Neural cell (in vitro differentiated cells): Measurements from ENCODE around the gene PDE3B. TPM values are rescaled to one million over a fixed set of nuclear protein-coding genes. Genes with fewer than 3 reads are reported as not detected.

Experiments
- H2AFZ ChIP-seq: fragments of 200-600, 300-800 bp; sonication (generic), shearing (Covaris generic); 2 replicates; pipeline ENCODE4 v1.6.0; 2014; ENCODE audit warnings: low read depth, mild to moderate bottlenecking, antibody characterized with exemption, low read length, moderate library complexity
- H3F3A ChIP-seq: fragments of 200-600 bp; shearing (Covaris generic); 2 replicates; pipeline ENCODE4 v1.6.1; 2016; ENCODE audit warnings: mild to moderate bottlenecking, moderate library complexity, mixed read lengths, antibody characterized with exemption, low read length; ENCODE audit not compliant: insufficient read depth, poor library complexity, severe bottlenecking
- H3K27ac ChIP-seq: fragments of 200-600, 300-800 bp; sonication (generic), shearing (Covaris generic); 2 replicates; pipeline ENCODE4 v1.5.1; 2014; ENCODE audit warnings: mild to moderate bottlenecking, low read length, moderate library complexity
- H3K27me3 ChIP-seq: fragments of 300-800, 200-600 bp; sonication (generic), shearing (Covaris generic); 2 replicates; pipeline ENCODE4 v1.6.0; 2014; ENCODE audit warnings: mild to moderate bottlenecking, low read depth, low read length, moderate library complexity; ENCODE audit not compliant: insufficient read depth
- H3K36me3 ChIP-seq: fragments of 300-800, 200-600 bp; sonication (generic), shearing (Covaris generic); 2 replicates; pipeline ENCODE4 v1.5.1; 2014; ENCODE audit warnings: mild to moderate bottlenecking, antibody characterized with exemption, low read length, moderate library complexity; ENCODE audit not compliant: insufficient read depth
- H3K4me2 ChIP-seq: fragments of 300-800, 200-600 bp; sonication (generic), shearing (Covaris generic); 2 replicates; pipeline ENCODE4 v1.6.0; 2014; ENCODE audit warnings: mild to moderate bottlenecking, low read length
- H3K4me3 ChIP-seq: fragments of 300-800, 200-600 bp; sonication (generic), shearing (Covaris generic); 2 replicates; pipeline ENCODE4 v1.5.1; 2014; ENCODE audit warnings: mild to moderate bottlenecking, low read length, moderate library complexity
- H3K79me2 ChIP-seq: fragments of 200-600 bp; shearing (Covaris generic); replicated peaks from 2 replicates; pipeline ENCODE4 v1.6.0; 2014; ENCODE audit warnings: mild to moderate bottlenecking, low read length, moderate library complexity; ENCODE audit not compliant: insufficient read depth
- H3K9ac ChIP-seq: fragments of 300-800, 200-600 bp; sonication (generic), shearing (Covaris generic); 2 replicates; pipeline ENCODE4 v1.6.1; 2016; ENCODE audit warnings: mild to moderate bottlenecking, low read length, mixed read lengths
- H3K9me2 ChIP-seq: fragments of 200-600 bp; shearing (Covaris generic); 2 replicates; pipeline ENCODE4 v1.6.1; 2016; ENCODE audit warnings: mild to moderate bottlenecking, low read length, mixed read lengths; ENCODE audit not compliant: insufficient read depth
- H3K9me3 ChIP-seq: fragments of 200-600, 300-800 bp; sonication (generic), shearing (Covaris generic); 2 replicates; pipeline ENCODE4 v1.6.1; 2016; ENCODE audit warnings: mild to moderate bottlenecking, mixed run types, low read length, moderate library complexity, mixed read lengths
- H4K20me1 ChIP-seq: fragments of 200-600 bp; shearing (Covaris generic); 2 replicates; pipeline ENCODE4 v1.6.1; 2016; ENCODE audit warnings: mild to moderate bottlenecking, mixed run types; ENCODE audit not compliant: insufficient read depth
- EP300 ChIP-seq: fragments of 450-650 bp; conservative IDR thresholded peaks from 2 replicates; pipeline ENCODE4 v1.6.1; 2014; ENCODE audit warnings: antibody characterized with exemption, mild to moderate bottlenecking, moderate library complexity; ENCODE audit not compliant: poor library complexity, severe bottlenecking
- EZH2 ChIP-seq: fragments of 200-600, 300-800 bp; shearing (Covaris generic), sonication (generic); IDR thresholded peaks from 2 replicates; pipeline ENCODE4 v1.6.1; 2014; ENCODE audit warnings: antibody characterized with exemption, low read length, borderline replicate concordance, mild to moderate bottlenecking; ENCODE audit not compliant: insufficient read depth, poor library complexity, severe bottlenecking
- MXI1 ChIP-seq: fragments of 450-650 bp; conservative IDR thresholded peaks from 2 replicates; pipeline ENCODE4 v1.6.1; 2014; ENCODE audit warnings: antibody characterized with exemption, mild to moderate bottlenecking; ENCODE audit not compliant: poor library complexity, severe bottlenecking
- POLR2AphosphoS5 ChIP-seq: IDR thresholded peaks from 2 replicates; pipeline ENCODE4 v1.6.1; 2012
- RAD21 ChIP-seq: fragments of 450-650 bp; conservative IDR thresholded peaks from 2 replicates; pipeline ENCODE4 v1.6.1; 2014; ENCODE audit warnings: antibody characterized with exemption, mild to moderate bottlenecking, moderate library complexity
- SMC3 ChIP-seq: fragments of 450-650 bp; conservative IDR thresholded peaks from 2 replicates; pipeline ENCODE4 v1.6.1; 2014; ENCODE audit warnings: antibody characterized with exemption, mild to moderate bottlenecking, moderate library complexity; ENCODE audit not compliant: poor library complexity
- TAF1 ChIP-seq: IDR thresholded peaks from 2 replicates; pipeline ENCODE4 v1.6.1; 2012; ENCODE audit warnings: low read depth
- polyA plus RNA-seq: library from polyadenylated mRNA; depleted of rRNA; stranded (reverse); fragments of >200 nt; gene quantifications from 2 replicates; pipeline ENCODE4 v1.2.3, GENCODE V29; 2014
- TF ChIP-seq, protein P1 (sequence below): IDR thresholded peaks from 2 replicates; pipeline ENCODE4 v1.6.1; 2012; ENCODE audit warnings: borderline replicate concordance
- TF ChIP-seq, protein P2 (sequence below): fragments of 450-650 bp; IDR thresholded peaks from 2 replicates; pipeline ENCODE4 v1.5.1; 2014; ENCODE audit warnings: antibody characterized with exemption, mild to moderate bottlenecking, moderate library complexity; ENCODE audit not compliant: poor library complexity, severe bottlenecking

The PDE3B gene
- polyA plus RNA-seq, 1 donor from 2014 or later: 13.8 TPM

DNA sequence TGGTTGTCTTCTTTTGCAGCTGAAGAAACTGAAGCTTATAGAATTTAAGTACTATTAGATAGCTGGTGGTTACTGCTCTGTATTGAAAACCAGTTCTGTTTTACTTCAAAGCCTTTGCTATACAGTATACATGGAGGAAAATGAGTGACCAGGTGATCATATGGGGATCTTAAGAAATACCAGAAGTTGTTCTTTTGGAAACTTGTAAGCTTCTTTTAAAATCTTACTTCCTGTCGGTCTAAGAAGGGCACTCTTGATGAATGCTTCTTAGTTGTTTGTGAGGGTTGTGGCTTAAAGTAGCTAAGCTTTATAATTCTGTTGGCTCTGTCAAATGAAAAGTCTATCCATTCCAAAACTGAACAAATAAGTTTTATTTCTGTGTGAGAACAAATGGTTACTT, 55.2 kb downstream of the PDE3B start:
- H4K20me1 ChIP-seq: no peaks in the 10 kb centered on the region
- H3K9me2 ChIP-seq: no peaks in the 10 kb centered on the region
- H3K9me3 ChIP-seq: no peaks in the 10 kb centered on the region
- no peak overlapping the region for H3K27ac ChIP-seq
- H3K4me2 ChIP-seq: no peak overlapping the region
- H3K4me3 ChIP-seq: no peak overlapping the region
- H3K79me2 ChIP-seq: peaks cover 3% of the 10 kb centered on the region
- H3K36me3 ChIP-seq: no peaks in the 10 kb centered on the region
- no peaks in the 10 kb centered on the region for H3F3A ChIP-seq
- no peak for TF ChIP-seq SMC3
- no peak for TF ChIP-seq EP300
- TF ChIP-seq POLR2AphosphoS5: no peak
- TF ChIP-seq EZH2: no peak
- TF ChIP-seq RAD21: no peak
- TF ChIP-seq MXI1: no peak
- TF ChIP-seq, protein P1, sequence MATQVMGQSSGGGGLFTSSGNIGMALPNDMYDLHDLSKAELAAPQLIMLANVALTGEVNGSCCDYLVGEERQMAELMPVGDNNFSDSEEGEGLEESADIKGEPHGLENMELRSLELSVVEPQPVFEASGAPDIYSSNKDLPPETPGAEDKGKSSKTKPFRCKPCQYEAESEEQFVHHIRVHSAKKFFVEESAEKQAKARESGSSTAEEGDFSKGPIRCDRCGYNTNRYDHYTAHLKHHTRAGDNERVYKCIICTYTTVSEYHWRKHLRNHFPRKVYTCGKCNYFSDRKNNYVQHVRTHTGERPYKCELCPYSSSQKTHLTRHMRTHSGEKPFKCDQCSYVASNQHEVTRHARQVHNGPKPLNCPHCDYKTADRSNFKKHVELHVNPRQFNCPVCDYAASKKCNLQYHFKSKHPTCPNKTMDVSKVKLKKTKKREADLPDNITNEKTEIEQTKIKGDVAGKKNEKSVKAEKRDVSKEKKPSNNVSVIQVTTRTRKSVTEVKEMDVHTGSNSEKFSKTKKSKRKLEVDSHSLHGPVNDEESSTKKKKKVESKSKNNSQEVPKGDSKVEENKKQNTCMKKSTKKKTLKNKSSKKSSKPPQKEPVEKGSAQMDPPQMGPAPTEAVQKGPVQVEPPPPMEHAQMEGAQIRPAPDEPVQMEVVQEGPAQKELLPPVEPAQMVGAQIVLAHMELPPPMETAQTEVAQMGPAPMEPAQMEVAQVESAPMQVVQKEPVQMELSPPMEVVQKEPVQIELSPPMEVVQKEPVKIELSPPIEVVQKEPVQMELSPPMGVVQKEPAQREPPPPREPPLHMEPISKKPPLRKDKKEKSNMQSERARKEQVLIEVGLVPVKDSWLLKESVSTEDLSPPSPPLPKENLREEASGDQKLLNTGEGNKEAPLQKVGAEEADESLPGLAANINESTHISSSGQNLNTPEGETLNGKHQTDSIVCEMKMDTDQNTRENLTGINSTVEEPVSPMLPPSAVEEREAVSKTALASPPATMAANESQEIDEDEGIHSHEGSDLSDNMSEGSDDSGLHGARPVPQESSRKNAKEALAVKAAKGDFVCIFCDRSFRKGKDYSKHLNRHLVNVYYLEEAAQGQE: no peak
- TF ChIP-seq, protein P2, sequence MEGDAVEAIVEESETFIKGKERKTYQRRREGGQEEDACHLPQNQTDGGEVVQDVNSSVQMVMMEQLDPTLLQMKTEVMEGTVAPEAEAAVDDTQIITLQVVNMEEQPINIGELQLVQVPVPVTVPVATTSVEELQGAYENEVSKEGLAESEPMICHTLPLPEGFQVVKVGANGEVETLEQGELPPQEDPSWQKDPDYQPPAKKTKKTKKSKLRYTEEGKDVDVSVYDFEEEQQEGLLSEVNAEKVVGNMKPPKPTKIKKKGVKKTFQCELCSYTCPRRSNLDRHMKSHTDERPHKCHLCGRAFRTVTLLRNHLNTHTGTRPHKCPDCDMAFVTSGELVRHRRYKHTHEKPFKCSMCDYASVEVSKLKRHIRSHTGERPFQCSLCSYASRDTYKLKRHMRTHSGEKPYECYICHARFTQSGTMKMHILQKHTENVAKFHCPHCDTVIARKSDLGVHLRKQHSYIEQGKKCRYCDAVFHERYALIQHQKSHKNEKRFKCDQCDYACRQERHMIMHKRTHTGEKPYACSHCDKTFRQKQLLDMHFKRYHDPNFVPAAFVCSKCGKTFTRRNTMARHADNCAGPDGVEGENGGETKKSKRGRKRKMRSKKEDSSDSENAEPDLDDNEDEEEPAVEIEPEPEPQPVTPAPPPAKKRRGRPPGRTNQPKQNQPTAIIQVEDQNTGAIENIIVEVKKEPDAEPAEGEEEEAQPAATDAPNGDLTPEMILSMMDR: no peak
- no peak overlapping the region for H3K9ac ChIP-seq
- H2AFZ ChIP-seq: no peak overlapping the region
- no peaks in the 10 kb centered on the region for H3K27me3 ChIP-seq

GRCh38 chr11:14700593-14700992, 57.0 kb downstream of the PDE3B start:
- no peak overlapping the region for H2AFZ ChIP-seq
- H3K9me2 ChIP-seq: no peaks in the 10 kb centered on the region
- no peaks in the 10 kb centered on the region for H3F3A ChIP-seq
- H3K9me3 ChIP-seq: no peaks in the 10 kb centered on the region
- H3K4me2 ChIP-seq: no peak overlapping the region
- no peak overlapping the region for H3K27ac ChIP-seq
- H4K20me1 ChIP-seq: no peaks in the 10 kb centered on the region
- TF ChIP-seq, protein P1: no peak
- TF ChIP-seq SMC3: no peak
- no peak for TF ChIP-seq EP300
- no peak for TF ChIP-seq POLR2AphosphoS5
- TF ChIP-seq TAF1: no peak
- no peak for TF ChIP-seq EZH2
- TF ChIP-seq MXI1: no peak
- TF ChIP-seq, protein P2: no peak
- no peak for TF ChIP-seq RAD21
- H3K36me3 ChIP-seq: no peaks in the 10 kb centered on the region
- no peak overlapping the region for H3K4me3 ChIP-seq
- no peaks in the 10 kb centered on the region for H3K27me3 ChIP-seq
- H3K79me2 ChIP-seq: peaks cover 3% of the 10 kb centered on the region
- no peak overlapping the region for H3K9ac ChIP-seq
